ENCODE results near the gene KCNH2. TPM values are rescaled to one million over a fixed set of nuclear protein-coding genes. Genes with fewer than 3 reads are reported as not detected.

The KCNH2 gene
- total RNA-seq, 1 experiment from 2014 or later: 16.2 TPM

DNA sequence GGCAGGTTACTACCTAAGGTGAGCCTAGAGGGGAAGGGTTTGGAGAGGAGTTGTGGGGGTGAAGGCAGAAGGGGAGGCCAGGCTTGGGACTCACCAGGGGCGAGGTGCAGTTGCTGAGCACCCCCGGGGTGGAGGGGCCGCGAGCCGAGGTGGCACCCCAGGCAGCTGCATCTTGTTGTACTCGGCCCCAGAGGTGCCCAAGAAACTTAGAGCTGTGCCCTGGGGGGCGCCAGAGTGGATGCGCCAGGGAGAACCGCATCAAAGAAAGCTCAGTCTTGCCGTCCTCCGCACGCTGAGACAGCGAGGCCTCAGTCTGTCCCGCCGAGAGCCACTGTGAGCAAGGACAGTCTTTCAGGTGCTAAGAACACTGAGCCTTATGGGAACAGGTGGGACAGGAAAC lies 38.8 kb upstream of the KCNH2 start (continued):
- TF ChIP-seq, protein P1, sequence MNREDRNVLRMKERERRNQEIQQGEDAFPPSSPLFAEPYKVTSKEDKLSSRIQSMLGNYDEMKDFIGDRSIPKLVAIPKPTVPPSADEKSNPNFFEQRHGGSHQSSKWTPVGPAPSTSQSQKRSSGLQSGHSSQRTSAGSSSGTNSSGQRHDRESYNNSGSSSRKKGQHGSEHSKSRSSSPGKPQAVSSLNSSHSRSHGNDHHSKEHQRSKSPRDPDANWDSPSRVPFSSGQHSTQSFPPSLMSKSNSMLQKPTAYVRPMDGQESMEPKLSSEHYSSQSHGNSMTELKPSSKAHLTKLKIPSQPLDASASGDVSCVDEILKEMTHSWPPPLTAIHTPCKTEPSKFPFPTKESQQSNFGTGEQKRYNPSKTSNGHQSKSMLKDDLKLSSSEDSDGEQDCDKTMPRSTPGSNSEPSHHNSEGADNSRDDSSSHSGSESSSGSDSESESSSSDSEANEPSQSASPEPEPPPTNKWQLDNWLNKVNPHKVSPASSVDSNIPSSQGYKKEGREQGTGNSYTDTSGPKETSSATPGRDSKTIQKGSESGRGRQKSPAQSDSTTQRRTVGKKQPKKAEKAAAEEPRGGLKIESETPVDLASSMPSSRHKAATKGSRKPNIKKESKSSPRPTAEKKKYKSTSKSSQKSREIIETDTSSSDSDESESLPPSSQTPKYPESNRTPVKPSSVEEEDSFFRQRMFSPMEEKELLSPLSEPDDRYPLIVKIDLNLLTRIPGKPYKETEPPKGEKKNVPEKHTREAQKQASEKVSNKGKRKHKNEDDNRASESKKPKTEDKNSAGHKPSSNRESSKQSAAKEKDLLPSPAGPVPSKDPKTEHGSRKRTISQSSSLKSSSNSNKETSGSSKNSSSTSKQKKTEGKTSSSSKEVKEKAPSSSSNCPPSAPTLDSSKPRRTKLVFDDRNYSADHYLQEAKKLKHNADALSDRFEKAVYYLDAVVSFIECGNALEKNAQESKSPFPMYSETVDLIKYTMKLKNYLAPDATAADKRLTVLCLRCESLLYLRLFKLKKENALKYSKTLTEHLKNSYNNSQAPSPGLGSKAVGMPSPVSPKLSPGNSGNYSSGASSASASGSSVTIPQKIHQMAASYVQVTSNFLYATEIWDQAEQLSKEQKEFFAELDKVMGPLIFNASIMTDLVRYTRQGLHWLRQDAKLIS (CRISPR knock-in tag; IDR thresholded peaks at IDR 0.05; ENCODE audit: borderline replicate concordance): no peak
- no peak for TF ChIP-seq GTF2I (CRISPR knock-in tag; conservative IDR thresholded peaks at IDR 0.05)
- TF ChIP-seq, protein P2, sequence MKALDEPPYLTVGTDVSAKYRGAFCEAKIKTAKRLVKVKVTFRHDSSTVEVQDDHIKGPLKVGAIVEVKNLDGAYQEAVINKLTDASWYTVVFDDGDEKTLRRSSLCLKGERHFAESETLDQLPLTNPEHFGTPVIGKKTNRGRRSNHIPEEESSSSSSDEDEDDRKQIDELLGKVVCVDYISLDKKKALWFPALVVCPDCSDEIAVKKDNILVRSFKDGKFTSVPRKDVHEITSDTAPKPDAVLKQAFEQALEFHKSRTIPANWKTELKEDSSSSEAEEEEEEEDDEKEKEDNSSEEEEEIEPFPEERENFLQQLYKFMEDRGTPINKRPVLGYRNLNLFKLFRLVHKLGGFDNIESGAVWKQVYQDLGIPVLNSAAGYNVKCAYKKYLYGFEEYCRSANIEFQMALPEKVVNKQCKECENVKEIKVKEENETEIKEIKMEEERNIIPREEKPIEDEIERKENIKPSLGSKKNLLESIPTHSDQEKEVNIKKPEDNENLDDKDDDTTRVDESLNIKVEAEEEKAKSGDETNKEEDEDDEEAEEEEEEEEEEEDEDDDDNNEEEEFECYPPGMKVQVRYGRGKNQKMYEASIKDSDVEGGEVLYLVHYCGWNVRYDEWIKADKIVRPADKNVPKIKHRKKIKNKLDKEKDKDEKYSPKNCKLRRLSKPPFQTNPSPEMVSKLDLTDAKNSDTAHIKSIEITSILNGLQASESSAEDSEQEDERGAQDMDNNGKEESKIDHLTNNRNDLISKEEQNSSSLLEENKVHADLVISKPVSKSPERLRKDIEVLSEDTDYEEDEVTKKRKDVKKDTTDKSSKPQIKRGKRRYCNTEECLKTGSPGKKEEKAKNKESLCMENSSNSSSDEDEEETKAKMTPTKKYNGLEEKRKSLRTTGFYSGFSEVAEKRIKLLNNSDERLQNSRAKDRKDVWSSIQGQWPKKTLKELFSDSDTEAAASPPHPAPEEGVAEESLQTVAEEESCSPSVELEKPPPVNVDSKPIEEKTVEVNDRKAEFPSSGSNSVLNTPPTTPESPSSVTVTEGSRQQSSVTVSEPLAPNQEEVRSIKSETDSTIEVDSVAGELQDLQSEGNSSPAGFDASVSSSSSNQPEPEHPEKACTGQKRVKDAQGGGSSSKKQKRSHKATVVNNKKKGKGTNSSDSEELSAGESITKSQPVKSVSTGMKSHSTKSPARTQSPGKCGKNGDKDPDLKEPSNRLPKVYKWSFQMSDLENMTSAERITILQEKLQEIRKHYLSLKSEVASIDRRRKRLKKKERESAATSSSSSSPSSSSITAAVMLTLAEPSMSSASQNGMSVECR (CRISPR knock-in tag; IDR thresholded peaks at IDR 0.05; ENCODE audit: borderline replicate concordance): no peak

DNA sequence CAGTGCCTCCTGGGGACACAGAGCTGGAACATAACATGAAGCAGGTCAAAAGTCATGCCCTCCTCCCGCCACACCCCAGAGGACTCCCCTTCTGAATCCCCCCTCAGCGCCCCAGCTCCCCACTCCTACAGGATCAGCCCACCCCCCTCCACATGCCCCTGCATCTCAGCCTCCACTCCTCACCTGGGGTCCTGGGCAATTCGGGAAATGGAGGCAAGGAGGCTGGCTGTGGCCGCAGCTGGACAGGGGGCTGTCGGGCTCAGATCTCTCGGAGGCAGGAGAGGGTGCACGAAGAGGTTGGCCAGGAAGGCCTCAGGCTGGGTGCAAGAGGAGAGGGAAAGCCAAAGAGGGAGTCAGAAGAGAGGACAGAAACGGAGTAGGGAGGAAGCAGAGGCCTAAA lies 38.4 kb upstream of the KCNH2 start:
- TF ChIP-seq CREB1 (CRISPR knock-in tag; IDR thresholded peaks at IDR 0.05): no peak
- no peak for ATAC-seq
- Mint-ChIP-seq H3K27me3 (ENCODE audit: low read depth) (peaks cover 86% of the 10 kb centered on the region), H3K4me3 (no peak overlapping the region), H3K36me3 (no peaks in the 10 kb centered on the region), H3K27ac (no peak overlapping the region; the same call in 1 of the 2 replicates), H3K4me1 (peaks cover 47% of the 10 kb centered on the region), H3K9me3 (no peaks in the 10 kb centered on the region)
- POLR2A ChIA-PET: interaction anchor here (0.9 kb wide), 1 partner anchor 24 kb away, joined by 3 read pairs; no protein-coding TSS in a partner anchor
- DNase-seq (ENCODE audit: low spot score): no peak
- CTCF ChIA-PET: interaction anchor here (0.6 to 6.3 kb wide), 7 partner anchors 8 to 94 kb away, joined by 3 to 112 read pairs (median 34); partner anchors contain the start of genes ABCB8 and NOS3

DNA sequence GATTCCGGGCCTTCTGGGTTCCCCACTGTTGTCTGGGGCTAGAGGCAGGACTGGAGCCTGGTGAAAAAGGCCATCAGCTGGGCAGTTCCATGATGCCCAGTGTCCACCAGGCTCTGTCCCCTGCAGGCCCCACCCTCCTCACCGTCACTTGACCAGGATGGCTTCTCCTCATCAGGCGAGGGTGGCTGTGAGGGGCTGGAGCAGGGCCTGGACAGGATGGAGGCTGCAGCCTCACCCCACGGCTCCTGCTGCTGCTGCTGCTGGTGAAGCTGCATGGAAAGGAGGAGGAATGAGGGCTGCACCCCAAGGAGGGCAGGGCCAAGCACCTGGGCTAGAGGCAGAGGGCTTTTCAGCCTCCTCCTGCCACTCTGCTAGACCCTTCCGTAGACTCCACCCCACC lies 37.8 kb upstream of the KCNH2 start:
- TF ChIP-seq, protein P3, sequence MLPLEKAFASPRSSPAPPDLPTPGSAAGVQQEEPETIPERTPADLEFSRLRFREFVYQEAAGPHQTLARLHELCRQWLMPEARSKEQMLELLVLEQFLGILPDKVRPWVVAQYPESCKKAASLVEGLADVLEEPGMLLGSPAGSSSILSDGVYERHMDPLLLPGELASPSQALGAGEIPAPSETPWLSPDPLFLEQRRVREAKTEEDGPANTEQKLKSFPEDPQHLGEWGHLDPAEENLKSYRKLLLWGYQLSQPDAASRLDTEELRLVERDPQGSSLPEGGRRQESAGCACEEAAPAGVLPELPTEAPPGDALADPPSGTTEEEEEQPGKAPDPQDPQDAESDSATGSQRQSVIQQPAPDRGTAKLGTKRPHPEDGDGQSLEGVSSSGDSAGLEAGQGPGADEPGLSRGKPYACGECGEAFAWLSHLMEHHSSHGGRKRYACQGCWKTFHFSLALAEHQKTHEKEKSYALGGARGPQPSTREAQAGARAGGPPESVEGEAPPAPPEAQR (CRISPR knock-in tag; IDR thresholded peaks at IDR 0.05): no peak
- no peak for TF ChIP-seq JAZF1 (CRISPR knock-in tag; IDR thresholded peaks at IDR 0.05)
- TF ChIP-seq SOX15 (CRISPR knock-in tag; IDR thresholded peaks at IDR 0.05): no peak
- TF ChIP-seq TCF7 (CRISPR knock-in tag; IDR thresholded peaks at IDR 0.05; ENCODE audit: low read depth): no peak
- no peak for TF ChIP-seq SP1 (CRISPR knock-in tag; conservative IDR thresholded peaks at IDR 0.05)
- TF ChIP-seq, protein P2 (CRISPR knock-in tag; IDR thresholded peaks at IDR 0.05; ENCODE audit: borderline replicate concordance): no peak
- TF ChIP-seq, protein P4, sequence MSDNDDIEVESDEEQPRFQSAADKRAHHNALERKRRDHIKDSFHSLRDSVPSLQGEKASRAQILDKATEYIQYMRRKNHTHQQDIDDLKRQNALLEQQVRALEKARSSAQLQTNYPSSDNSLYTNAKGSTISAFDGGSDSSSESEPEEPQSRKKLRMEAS (CRISPR knock-in tag; IDR thresholded peaks at IDR 0.05): no peak
- TF ChIP-seq FOXP1 (CRISPR knock-in tag; IDR thresholded peaks at IDR 0.05; ENCODE audit: borderline replicate concordance): no peak
- no peak for TF ChIP-seq RORB (CRISPR knock-in tag; IDR thresholded peaks at IDR 0.05)
- TF ChIP-seq, protein P5, sequence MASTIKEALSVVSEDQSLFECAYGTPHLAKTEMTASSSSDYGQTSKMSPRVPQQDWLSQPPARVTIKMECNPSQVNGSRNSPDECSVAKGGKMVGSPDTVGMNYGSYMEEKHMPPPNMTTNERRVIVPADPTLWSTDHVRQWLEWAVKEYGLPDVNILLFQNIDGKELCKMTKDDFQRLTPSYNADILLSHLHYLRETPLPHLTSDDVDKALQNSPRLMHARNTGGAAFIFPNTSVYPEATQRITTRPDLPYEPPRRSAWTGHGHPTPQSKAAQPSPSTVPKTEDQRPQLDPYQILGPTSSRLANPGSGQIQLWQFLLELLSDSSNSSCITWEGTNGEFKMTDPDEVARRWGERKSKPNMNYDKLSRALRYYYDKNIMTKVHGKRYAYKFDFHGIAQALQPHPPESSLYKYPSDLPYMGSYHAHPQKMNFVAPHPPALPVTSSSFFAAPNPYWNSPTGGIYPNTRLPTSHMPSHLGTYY (CRISPR knock-in tag; IDR thresholded peaks at IDR 0.05): no peak
- no peaks in the 10 kb centered on the region for H3K9me3 Mint-ChIP-seq
- H3K27ac Mint-ChIP-seq: no peak overlapping the region
- DNase-seq (ENCODE audit: low spot score): no peak
- peaks cover 48% of the 10 kb centered on the region for H3K4me1 Mint-ChIP-seq
- H3K4me3 Mint-ChIP-seq: no peak overlapping the region
- POLR2A ChIA-PET: no interaction called here
- CTCF ChIA-PET: interaction anchor here (3.9 to 4.7 kb wide), 2 partner anchors 11 to 17 kb away, joined by 32 to 75 read pairs; partner anchors contain the start of gene ABCB8
- ATAC-seq: no peak
- no peaks in the 10 kb centered on the region for H3K36me3 Mint-ChIP-seq
- H3K27me3 Mint-ChIP-seq (ENCODE audit: low read depth): peaks cover 81% of the 10 kb centered on the region

Data from WTC11 (cell line).